GM21360 (cell line): ENCODE data around the gene AP4E1.
"Not testable (repeated sequence)": the region's sequence is repeated elsewhere in the genome, so short reads cannot be mapped to it uniquely, and the experiment has no call there.

Source experiments
- ATAC-seq: cut with Tn5 transposase; IDR thresholded peaks from one replicate; pipeline ENCODE4 v1.9.1; 2021; ENCODE audit warnings: mild to moderate bottlenecking, moderate library complexity; ENCODE audit not compliant: unreplicated experiment

The AP4E1 gene

DNA sequence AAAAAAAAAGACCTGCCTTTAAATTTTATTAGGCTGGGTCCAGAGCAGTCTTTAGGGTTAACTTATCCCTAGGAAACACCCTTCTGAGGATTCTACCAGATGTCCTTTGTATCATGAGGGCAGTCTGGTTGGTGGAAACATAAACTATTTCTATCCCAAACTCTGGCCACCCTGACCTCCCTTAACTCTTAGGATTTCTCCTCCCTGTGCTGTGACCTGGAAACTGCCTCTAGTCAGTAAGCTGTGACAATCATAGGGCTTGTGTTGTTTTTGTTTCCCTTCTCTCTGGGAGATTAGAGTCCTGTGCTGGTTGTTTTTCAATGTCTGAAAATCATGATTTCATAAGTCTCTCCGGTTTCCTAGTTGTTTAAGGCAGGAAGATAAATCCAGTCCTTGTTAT is 108.1 kb downstream of the AP4E1 start:
- no peak for ATAC-seq

DNA sequence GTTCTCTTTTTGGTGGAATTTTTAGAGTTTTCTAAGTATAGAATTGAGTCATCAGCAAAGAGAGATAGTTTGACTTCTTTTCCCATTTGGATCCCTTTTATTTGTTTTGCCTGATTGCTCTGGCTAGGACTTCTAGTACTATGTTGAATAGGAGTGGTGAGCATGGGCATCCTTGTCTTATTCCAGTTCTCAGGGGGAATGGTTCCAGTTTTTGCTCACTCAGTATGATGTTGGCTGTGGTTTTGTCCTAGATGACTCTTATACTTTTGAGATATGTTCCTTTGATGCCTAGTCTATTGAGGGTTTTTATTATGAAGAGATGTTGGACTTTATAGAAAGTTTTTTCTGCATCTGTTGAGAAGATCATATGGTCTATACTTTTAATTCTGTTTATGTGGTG is 113.7 kb downstream of the AP4E1 start:
- no peak for ATAC-seq

DNA sequence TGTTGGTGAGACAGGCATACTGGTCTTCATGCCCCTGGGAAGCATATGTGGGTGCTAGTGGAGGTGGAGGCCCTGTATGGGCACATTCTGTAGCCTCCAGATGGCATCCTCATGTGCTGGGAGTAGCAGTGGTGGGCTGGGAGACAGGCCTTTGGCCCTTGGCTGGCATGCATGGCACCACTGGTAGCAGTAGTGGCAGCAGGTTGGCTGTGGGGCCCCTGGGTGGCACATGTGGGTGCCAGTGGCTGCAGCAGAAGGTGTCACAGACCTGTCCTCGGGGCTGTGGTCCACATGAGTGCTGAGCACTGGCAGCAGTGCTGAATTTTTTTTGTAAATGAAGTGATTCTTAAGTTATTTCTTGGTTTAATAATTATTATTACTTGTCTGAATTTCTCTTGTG is 115.0 kb downstream of the AP4E1 start:
- no peak for ATAC-seq

DNA sequence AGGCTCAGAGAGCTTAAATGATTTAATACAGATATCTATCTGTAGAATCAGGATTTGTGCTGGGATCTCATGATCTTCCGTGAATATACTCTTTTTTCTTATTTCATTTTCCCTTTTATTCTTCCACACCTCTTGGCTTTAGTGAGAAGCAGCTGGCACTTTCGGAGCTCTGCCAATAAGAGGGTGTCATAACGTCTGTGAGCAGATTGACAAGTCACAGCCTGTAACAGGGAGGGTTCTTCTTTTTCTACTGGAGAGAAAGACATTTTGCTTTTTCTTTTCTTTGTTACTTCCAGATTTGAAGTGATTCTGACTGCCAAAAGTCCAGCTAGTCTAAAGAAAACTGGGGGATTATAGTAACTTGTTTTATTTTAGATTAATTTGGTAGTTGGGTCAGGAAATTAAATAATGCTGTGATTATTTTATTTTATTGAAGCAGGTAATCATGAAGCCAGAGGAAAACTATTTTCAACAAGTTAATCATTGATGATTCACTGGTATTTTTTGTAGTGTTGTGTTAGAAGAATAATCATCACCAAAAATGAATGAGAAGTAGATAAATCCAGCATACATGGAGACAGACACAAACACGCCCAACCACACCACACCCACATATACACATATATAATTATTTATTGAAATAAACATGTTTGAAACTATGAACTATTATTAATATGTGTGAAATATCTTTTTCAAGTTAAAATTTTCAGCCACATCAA is 116.4 kb downstream of the AP4E1 start:
- ATAC-seq, result no peak

DNA sequence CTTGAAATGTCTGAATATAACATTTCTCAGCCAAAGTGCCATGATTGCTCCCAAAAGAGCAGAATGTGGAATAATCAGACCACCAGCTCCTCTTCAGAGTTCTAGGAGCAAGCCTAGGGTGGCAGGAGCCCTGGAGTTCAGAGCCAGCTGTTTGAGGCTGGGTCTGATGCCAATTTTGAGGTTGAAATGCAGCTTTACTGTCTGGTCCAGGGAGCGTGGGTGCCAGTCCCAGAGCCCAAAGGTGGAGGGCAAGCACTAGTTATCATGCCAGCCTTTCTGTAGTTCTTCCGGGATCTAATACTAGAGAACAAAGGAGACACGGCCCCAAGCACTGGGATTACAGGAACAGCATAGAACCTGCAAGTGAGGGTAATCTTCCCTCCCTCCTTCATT is 117.0 kb downstream of the AP4E1 start:
- no peak for ATAC-seq

DNA sequence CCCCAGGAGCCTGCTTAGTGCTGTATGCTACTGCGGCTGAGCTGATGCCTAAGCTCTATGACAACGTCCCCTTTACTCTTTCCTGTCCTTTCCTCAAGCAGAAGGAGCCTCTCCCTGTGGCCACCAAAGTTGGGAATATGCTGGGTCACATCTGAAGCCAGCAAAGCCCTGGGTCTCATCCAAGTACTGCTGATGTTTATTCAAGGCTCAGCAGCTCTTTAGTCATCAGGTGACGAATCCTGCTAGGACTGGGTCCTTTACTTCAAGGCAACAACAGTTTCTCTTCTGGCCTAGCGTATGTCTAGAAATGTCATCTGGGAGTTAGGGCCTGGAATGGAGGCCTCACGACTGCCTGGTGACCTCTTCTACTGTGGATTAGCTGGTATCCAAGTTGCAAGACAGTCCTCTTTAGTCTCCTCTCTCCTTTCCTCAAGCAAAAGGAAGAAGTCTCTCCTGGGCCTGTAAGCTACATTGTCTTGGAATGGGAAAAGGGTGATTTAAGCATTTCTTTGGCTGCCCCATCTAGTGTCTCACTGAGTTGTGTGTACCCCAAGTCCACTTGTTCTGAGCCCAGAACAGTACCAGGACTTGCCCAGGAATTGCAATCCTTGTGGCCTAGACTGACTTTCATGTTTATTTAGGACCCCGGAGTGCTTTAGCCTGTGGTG is 122.3 kb downstream of the AP4E1 start:
- ATAC-seq, result no peak

DNA sequence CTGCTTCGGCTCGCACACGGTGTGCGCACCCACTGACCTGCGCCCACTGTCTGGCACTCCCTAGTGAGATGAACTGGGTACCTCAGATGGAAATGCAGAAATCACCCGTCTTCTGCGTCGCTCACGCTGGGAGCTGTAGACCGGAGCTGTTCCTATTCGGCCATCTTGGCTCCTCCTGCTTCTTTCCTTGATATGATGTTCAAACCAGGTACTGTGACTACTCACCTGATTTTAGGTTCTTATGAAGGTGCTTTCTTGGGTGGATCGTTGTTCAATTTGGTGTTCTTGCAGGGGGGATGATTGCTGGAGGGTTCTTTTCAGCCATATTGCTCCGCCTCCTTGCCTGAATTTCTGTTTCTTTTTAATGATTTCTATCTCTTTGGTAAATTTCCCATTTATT is 129.0 kb downstream of the AP4E1 start:
- not testable (repeated sequence) for ATAC-seq

DNA sequence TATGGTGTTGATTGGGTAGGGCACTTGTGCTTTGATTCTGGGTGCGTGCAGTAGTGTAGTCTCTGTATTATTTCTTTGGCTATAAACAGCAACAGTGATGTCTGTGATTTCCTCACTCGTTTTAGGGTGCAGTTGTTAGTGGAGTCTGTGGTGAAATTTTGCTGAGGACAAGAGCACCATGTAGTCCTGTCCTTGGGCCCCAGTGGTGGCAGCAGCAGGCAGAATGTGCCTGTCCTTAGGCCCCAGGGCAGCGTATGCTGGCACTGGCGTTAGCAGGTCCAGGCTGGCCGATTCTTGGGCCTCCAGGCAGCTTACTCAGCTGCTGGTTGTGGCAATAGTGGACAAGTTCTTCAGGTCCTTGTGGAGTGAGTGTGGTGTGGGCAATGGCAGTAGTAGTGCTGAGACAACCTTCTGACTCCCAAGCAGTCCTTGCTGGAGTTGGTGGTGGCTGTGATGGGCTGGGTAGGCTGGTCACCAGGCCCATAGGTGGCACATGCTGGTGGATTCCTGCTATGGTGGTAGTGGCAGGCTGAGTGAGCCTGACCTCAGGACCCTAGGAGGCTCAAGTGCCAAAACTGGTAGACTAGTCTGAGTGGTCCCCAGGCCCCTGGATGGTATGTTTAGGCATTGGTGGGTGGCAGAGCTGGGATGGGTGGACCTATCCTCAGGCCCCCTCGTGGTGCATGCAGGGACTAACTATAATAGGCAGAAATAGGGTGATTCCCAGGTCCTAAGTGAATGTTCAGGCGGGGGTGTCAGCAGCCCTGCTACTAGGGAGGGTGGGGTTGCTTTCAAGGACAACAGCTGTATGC is 129.9 kb downstream of the AP4E1 start:
- ATAC-seq, result no peak

DNA sequence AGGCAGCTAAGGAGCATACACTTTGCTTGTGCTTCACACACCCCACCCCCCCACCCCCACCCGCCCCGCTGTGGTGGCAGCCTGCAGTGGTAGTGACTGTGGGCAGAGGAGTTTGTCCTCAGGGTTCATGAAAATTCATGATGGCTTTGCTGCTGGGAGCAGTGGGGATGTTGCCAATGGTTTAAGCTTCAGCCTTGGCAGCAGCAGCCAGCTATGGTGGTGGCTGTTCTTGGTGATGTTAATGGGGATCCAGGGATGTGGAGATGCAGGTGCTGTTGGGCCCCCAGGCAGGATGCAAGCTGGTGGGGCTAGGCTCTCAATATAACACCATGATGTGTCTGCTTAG is 130.5 kb downstream of the AP4E1 start:
- ATAC-seq, result no peak

DNA sequence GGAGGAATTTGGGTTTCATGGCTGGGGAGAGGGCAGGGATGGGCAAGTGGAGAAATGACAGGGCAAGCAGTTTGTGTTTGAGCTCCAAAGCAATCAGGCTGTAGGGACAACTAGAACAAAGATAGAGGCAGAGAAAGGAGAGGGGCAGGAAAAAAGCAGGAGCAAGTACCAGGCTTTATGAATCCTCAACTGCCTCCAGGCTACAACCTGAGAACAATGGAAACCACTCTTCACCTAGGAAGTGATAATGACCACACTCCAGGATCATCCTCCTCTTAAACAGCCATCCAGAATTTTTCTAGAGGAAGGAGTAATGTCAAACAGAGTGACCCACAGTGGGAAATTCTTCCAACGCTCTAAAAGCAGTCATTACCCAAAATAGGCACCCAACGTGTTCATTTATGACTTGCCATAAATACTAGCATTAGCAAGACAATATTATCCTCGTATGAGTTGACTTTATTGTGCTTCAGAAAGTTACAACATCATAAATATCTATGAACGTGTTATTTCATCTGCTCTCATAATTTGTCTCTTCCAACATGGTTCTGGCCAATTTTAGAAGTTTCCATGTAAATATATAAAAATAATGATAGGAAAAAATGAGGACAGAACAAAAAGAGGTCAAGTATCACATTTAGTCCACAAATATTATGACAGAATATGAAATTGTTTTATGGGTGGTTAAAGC is 135.7 kb downstream of the AP4E1 start:
- ATAC-seq, result no peak

DNA sequence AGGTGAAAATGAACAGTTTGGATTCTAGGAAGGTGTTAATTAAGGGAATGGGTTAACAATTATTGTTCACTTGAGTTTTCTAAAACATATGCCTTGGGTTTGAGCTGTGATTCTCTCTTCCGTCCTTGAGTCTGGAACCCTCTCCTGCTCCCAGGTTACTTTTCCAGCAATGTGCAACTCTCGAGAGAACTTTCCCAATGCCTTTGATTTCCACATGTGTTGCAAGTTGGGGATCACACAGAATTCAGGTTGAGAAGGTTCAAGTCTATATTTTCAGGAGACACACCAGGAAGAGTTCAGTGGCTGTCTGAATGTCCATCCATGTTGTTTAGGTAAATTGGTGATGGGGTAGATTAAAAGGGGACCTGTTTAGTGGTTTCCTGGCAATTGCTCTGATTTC is 137.5 kb downstream of the AP4E1 start:
- ATAC-seq, result no peak

DNA sequence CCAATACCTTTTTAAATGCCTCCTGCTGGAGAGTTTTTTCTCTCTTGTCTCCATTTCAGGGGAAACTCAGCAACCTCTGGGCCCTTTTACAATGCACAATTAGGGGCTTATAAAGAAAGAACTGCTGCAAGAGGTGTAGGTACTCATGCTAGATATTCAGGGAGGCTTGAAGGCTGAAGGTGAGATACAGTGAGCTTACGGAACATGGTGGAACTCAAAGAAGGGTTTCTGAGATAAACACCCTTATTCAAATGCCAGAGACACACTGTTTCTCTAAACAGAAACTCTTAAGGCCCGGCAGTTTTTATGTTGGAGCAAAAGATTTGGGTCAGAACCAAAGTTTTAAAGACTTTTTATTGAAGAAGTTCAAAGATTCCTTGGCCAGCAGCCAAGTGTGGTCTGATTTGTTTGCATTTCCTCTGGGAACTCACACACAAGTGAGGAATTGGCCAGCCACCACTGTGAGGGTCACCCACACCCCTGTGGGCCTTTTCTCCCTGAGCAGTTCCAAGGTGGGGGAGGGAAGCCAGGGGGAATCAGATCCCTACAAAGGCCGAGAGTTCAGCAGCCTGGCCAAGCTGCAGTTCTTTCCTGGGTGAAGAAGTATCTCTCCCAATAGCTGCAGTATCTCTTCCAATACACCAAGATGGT is 138.4 kb downstream of the AP4E1 start:
- ATAC-seq, result no peak

DNA sequence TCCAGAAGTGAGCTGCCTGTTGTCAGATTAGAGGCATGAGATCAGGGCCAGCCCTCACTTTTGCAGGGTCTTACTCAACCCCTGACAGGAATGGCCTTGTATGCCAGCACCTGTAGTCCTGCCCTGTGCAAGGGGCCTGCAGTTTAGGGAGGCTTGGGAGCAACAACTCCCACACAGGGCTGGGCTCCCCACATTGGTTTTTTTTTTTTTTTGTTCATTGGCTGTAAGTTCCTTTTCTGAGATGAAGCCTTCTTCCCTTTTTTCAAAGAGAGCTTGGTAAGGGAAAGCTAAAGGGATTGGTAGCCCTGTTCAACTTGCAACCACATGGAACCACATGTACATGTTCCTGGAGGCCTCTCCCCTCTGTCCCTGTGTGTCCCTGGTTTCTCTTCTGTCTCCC is 139.8 kb downstream of the AP4E1 start:
- ATAC-seq, result no peak

DNA sequence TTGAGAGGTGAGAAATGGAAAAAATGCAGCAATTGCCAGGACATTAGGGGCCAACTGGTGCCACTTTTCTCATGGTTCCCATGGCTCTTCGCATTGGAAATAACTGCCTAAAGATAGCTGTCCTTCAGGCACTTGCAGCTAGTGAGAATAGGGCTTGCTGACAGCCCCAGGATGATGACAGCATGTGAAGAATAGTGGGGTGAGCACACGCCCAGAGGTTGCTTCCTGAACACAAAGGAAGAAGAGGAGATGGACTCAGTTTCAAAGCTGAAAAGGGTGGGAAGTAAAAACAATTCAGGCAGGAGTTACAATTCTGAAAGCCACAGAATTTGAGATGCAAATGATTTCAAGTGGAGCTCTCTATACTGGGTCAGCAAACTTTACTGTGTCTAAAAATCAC is 140.6 kb downstream of the AP4E1 start:
- ATAC-seq, result no peak

DNA sequence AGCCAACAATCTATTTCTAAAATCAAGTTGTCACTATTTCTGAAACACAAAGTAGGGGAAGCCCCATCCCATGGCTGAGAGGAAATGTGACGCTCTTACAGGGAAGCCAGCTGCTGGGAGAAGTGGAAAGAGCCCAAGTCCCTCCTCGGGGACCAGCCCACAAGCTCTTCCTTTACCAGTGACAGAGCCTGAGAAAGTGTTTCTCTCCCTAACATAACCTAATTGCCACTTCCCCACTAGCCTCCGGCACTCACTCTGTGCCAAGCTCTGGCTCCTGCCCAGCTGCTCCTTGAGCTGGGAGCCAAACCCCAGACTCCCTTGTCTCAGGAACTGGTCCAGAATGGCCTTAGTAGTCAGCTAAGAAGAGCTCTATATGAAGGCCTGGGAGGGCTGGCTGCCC is 143.3 kb downstream of the AP4E1 start:
- no peak for ATAC-seq

DNA sequence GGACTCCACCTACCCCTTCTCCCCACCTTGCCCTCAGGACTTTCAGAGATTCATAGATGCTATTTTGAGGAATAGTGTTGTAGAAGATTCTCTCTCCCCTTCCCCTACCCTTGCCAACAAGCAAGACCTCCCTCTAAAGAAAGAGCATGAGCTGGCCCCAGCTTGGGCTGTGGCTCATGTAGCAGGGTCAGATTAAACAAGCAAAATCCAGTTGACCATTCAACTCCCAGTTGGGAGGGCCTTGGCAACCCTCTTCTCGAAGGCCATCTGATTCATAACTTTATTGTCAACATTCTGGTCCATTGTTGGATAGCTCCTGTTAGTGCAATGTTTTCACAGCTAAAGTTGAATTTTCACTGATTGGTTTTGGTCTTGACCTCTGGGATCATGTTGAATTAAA is 145.1 kb downstream of the AP4E1 start:
- no peak for ATAC-seq

DNA sequence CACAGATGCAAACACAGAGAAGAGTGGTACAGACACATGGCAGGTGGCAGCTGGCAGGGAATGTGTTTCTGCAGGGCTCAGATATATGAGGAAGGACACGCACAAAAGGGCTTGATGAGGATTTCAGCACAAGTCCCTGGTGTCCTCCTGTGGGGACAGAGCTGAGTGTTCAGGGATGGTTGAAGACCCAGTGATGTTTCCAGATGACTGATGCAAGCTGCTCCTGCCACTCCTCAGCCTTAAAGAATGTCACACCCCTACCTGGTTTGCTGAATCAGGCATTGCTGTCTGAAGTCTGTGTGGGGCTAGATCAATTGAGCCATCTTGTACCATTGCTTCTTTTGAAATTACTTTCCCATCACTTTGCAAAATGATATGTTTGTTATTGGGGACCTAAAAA is 146.1 kb downstream of the AP4E1 start:
- ATAC-seq, result no peak
